Muscle of leg (tissue), 11 donors: ENCODE measurements around the gene CPNE4. TPM values are rescaled to one million over a fixed set of nuclear protein-coding genes. Genes with fewer than 3 reads are reported as not detected.

Source experiments
- DNase-seq: peaks from one replicate; pipeline ENCODE4 v3.0.0; 2013
- H3K27ac ChIP-seq: one replicate; pipeline ENCODE4 v1.5.1; 2013; ENCODE audit warnings: mild to moderate bottlenecking, low read length, control low read depth
- H3K27me3 ChIP-seq: one replicate; pipeline ENCODE4 v1.6.1; 2013; ENCODE audit warnings: low read length; ENCODE audit not compliant: control insufficient read depth, insufficient read depth
- H3K36me3 ChIP-seq: one replicate; pipeline ENCODE4 v1.6.1; 2013; ENCODE audit warnings: low read length; ENCODE audit not compliant: control insufficient read depth, insufficient read depth
- H3K4me1 ChIP-seq: one replicate; pipeline ENCODE4 v1.6.1; 2013; ENCODE audit warnings: low read length; ENCODE audit not compliant: control insufficient read depth, insufficient read depth
- H3K4me3 ChIP-seq: one replicate; pipeline ENCODE4 v1.5.1; 2013; ENCODE audit warnings: low read length, control low read depth
- H3K9me3 ChIP-seq: replicated peaks from 2 replicates; pipeline ENCODE4 v1.6.1; 2013; ENCODE audit warnings: low read depth, low read length; ENCODE audit not compliant: control insufficient read depth
- WGBS: methylation state at CpG from one replicate; pipeline ENCODE4 v1.1.5; 2013; ENCODE audit warnings: missing lambda C conversion rate; ENCODE audit not compliant: insufficient coverage; 5-methylcytosine and 5-hydroxymethylcytosine counted together
- polyA plus RNA-seq, 8 donors: library from polyadenylated mRNA; unstranded; fragments of 120-200 nt; gene quantifications; one replicate each; pipeline versions ENCODE4 v1.2.1 to v1.2.3, GENCODE V29; 2013; ENCODE audit warnings: inconsistent platforms in 1 of 8, low replicate concordance in 1 of 8; ENCODE audit not compliant: insufficient read length in 8 of 8, insufficient read depth in 1 of 8
- total RNA-seq: library from RNA; stranded (reverse); fragments of 120-200 nt; gene quantifications from one replicate; pipeline ENCODE4 v1.2.4, GENCODE V29; 2013

The CPNE4 gene
- total and polyA plus RNA-seq, 9 donors = 0.07 to 0.31 (median 0.09) TPM; not detected in 2

DNA sequence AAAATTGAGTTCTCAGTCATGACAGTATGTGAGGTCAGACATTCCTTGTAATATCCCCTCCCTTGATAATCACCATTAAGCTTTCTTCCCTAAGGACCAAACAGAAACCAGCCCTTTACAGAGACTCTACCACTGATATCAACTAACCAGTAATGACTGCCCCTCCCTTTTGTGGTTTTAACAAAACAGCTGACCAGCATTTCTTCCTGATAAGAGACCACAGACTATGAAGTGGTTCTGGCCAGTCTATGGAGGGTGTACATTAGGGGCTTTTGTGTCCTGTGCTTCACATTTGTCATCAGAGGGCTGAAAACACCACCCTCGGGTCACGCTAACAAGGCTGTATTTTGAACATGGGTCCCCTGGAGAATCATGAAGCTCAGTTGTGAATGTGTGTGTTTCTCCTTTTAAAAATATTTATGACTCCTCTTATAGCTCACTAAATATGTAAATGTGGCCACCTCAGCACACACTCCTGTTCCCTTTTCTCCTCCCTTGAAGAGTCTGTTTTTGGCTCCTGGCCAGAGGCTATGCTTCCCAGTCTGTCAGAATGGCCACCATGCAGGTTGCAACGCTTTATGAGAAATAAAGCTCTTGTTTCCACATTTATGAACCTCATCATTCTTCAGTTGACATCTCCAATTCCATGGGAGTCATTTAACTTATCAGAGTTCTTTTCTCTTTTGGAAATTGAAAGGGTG, 239.3 kb downstream of the CPNE4 start:
- WGBS = 40% methylated on average over 1 of the region's 3 CpGs
- Histone ChIP-seq H3K27me3 (no peaks in the 10 kb centered on the region), H3K27ac (no peak overlapping the region), H3K9me3 (no peaks in the 10 kb centered on the region), H3K4me3 (no peak overlapping the region), H3K4me1 (no peaks in the 10 kb centered on the region), H3K36me3 (no peaks in the 10 kb centered on the region)
- DNase-seq = peak; percentile 4

DNA sequence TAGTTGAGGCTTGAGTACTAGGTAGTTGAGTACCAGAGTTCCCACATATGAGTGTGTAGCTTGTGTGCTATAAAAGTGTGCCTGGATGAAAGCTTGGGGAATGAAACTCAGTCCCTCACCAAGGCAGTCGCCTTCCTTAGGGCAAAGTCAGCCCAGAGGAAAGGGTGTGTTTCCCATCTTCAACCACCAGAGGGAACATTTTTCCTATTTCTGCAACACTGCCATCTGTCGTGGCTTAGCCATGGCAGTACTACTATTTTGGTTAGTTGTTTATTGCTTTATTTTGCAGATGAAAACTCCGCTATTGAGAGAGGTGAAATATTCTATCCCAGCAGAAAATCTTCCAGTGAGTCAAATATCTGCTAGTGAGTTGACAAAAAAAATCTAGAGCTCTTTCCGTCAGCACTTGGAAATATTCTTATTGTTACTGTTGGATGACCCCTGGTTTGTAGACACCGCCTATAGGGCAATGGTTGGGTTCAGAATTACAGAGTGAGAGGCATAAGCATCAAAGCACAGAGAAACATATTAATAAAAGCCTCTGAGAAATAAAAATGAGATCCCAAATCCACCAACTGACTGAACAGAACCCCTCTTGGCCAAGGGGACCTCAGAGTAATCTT, 239.9 kb downstream of the CPNE4 start:
- Histone ChIP-seq H3K27ac (no peak overlapping the region), H3K36me3 (no peaks in the 10 kb centered on the region), H3K4me3 (no peak overlapping the region), H3K27me3 (no peaks in the 10 kb centered on the region), H3K9me3 (no peaks in the 10 kb centered on the region), H3K4me1 (no peaks in the 10 kb centered on the region)
- no CpG with 5 or more reads among the region's 5 CpGs for WGBS
- DNase-seq = peak; percentile 50

DNA sequence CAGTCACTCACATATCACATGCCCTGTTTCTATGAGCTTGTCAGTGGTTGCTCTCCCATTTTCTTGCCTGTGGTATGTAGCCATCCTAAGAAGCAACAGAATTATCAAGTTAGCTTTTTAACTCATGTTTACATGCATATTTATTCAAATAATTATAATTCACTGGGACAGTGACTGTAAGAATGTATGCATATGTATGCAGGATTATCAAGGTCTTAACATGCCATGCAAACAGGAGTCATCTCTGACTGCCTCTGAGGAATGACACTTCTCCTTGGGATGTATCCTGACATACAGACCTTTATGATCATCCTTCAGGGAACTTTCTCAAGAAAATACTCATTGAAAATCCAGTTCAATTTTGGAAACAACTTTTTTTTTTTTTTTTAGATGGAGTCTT, 240.9 kb downstream of the CPNE4 start:
- DNase-seq = no peak
- Histone ChIP-seq H3K27me3 (no peaks in the 10 kb centered on the region), H3K27ac (no peak overlapping the region), H3K9me3 (no peaks in the 10 kb centered on the region), H3K36me3 (no peaks in the 10 kb centered on the region), H3K4me3 (no peak overlapping the region), H3K4me1 (no peaks in the 10 kb centered on the region)

GRCh38 chr3:131789188-131789587, 245.6 kb downstream of the CPNE4 start:
- Histone ChIP-seq H3K9me3 (no peaks in the 10 kb centered on the region), H3K4me3 (no peak overlapping the region), H3K27me3 (no peaks in the 10 kb centered on the region), H3K27ac (no peak overlapping the region), H3K4me1 (no peaks in the 10 kb centered on the region), H3K36me3 (no peaks in the 10 kb centered on the region)
- DNase-seq = no peak
- WGBS = no CpG with 5 or more reads among the region's 2 CpGs

DNA sequence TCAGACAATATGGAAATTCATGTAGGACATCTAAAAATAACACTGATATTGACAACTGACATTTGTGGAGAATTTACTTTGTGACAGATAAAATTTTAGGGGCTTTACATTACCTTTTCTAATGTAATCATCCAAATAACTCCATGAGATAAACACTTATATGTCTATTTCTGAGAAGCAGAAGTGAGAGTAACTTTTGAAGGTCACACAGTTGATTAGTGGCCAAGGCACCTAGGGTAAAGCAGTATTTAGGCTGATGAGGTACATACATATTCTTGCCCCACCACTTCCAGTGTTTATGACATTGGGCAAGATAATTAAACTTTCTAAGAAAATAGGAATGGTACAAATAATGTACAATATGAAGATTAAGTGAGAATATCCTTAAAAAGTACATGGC, 248.4 kb downstream of the CPNE4 start:
- DNase-seq = no peak
- H3K4me1 ChIP-seq = no peaks in the 10 kb centered on the region
- H3K4me3 ChIP-seq = no peak overlapping the region
- H3K27me3 ChIP-seq = no peaks in the 10 kb centered on the region
- H3K9me3 ChIP-seq = no peaks in the 10 kb centered on the region
- H3K36me3 ChIP-seq = no peaks in the 10 kb centered on the region
- H3K27ac ChIP-seq = no peak overlapping the region

- Histone ChIP-seq H3K36me3 (no peaks in the 10 kb centered on the region), H3K9me3 (no peaks in the 10 kb centered on the region)
- no CpG with 5 or more reads among the region's 1 CpG for WGBS
Measured at GRCh38 chr3:131782751-131783150, 252.1 kb downstream of the CPNE4 start.

DNA sequence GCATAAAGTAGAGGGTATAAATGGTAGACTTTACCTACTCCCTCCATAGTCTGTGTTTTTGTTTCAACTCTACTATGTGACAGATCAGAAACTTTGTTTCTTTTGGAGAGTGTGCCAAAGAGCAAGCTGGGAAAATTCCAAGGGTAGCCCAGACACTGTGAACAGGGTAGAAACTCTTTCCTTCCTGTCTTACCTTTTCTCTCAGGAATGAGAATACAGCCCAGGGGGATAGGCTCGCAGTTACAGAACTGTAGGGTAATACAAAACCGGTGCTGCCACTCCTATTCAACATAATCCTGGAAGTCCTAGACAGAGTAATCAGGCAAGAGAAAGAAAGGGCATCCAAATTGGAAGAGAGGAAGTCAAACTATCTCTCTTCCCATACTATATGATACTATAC, 256.3 kb downstream of the CPNE4 start:
- no peaks in the 10 kb centered on the region for H3K27me3 ChIP-seq
- no peaks in the 10 kb centered on the region for H3K9me3 ChIP-seq
- WGBS = no CpG with 5 or more reads among the region's 2 CpGs
- no peaks in the 10 kb centered on the region for H3K4me1 ChIP-seq
- no peak overlapping the region for H3K27ac ChIP-seq
- H3K4me3 ChIP-seq = no peak overlapping the region
- DNase-seq = no peak
- no peaks in the 10 kb centered on the region for H3K36me3 ChIP-seq

More at GRCh38 chr3:131782751-131783150, 252.1 kb downstream of the CPNE4 start:
- H3K27ac ChIP-seq = no peak overlapping the region
- DNase-seq = no peak
- no peaks in the 10 kb centered on the region for H3K27me3 ChIP-seq
- H3K4me3 ChIP-seq = no peak overlapping the region
- H3K4me1 ChIP-seq = no peaks in the 10 kb centered on the region

DNA sequence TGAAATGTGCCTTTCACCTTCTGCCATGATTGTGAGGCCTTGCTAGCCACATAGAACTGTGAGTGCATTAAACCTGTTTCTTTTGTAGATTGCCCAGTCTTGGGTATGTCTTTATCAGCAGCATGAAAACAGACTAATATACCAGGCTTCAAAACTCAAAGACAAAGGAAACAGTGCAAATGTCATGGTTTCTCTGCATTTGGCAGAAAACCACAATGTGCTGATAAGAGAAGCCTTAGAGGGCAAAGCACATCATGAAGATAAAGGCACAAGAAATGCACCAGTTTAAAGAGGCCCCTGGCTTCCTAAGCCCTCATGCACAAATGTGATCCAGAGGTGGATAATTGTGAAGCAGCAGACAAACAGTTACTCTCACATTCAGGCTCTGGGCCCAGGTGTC, 259.2 kb downstream of the CPNE4 start:
- Histone ChIP-seq H3K4me1 (no peaks in the 10 kb centered on the region), H3K27me3 (no peaks in the 10 kb centered on the region), H3K9me3 (no peaks in the 10 kb centered on the region), H3K4me3 (no peak overlapping the region), H3K36me3 (no peaks in the 10 kb centered on the region), H3K27ac (no peak overlapping the region)
- DNase-seq = no peak

GRCh38 chr3:131772269-131773026, 262.4 kb downstream of the CPNE4 start:
- Histone ChIP-seq H3K27me3 (no peaks in the 10 kb centered on the region), H3K4me3 (no peak overlapping the region), H3K27ac (no peak overlapping the region), H3K4me1 (no peaks in the 10 kb centered on the region), H3K9me3 (no peaks in the 10 kb centered on the region), H3K36me3 (no peaks in the 10 kb centered on the region)
- no peak for DNase-seq
- WGBS = no CpG with 5 or more reads among the region's 4 CpGs

- Histone ChIP-seq H3K4me3 (no peak overlapping the region), H3K4me1 (no peaks in the 10 kb centered on the region), H3K9me3 (no peaks in the 10 kb centered on the region), H3K36me3 (no peaks in the 10 kb centered on the region), H3K27me3 (no peaks in the 10 kb centered on the region), H3K27ac (no peak overlapping the region)
- WGBS = no CpG with 5 or more reads among the region's 4 CpGs
- no peak for DNase-seq
Measured at GRCh38 chr3:131762981-131763564, 271.7 kb downstream of the CPNE4 start.
